Esophagus muscularis mucosa (tissue), 3 donors: ENCODE measurements around the gene DEAF1.

Source experiments
- CTCF ChIP-seq, 3 experiments: fragments of 200-600 bp in 2 of 3; fragments of 450-650 bp in 1 of 3; sonication (generic) in 2 of 3; IDR thresholded peaks; one replicate each; pipeline ENCODE4 v1.5.1; 2017 to 2019; ENCODE audit warnings: antibody characterized with exemption in 3 of 3, mild to moderate bottlenecking in 2 of 3, moderate library complexity in 1 of 3
- POLR2AphosphoS5 ChIP-seq, 2 donors: sonication (generic); formaldehyde crosslinking; IDR thresholded peaks; one replicate each; pipeline ENCODE4 v1.6.1; 2017; ENCODE audit warnings: antibody characterized with exemption in 2 of 2

DNA sequence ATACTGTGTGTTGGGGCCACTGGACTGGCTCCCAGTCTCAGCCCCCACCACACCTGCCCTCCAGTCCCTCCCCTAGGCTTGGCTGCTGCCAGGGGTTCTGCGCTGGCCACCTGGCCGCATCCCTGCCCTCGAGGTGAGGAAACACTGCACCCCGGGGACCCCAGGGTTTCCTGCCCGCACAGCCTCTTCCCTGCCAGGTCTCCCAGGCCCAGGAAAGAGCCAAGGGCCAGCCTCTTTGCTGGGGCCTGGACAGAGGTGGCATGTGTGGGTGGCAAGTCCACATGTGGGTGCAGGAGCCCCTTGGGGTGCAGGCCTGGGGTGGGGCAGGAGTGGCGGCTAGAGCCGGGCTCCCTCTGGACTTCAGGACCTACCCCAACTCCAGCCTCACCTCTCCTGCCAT, 13.5 kb upstream of the DEAF1 start:
- TF ChIP-seq CTCF (IDR thresholded peaks at IDR 0.05) (no peak), POLR2AphosphoS5 (IDR thresholded peaks at IDR 0.05) (no peak)
